Activated CD4-positive, alpha-beta T cell treated with anti-CD3 and anti-CD28 coated beads, Interleukin-2, amount 10 ng/mL, durations not matched to agents 24 days and 14 days (primary cell): ENCODE results near the gene RGS12. TPM values are rescaled to one million over a fixed set of nuclear protein-coding genes. Genes with fewer than 3 reads are reported as not detected.
"Not testable (repeated sequence)": the region's sequence is repeated elsewhere in the genome, so short reads cannot be mapped to it uniquely, and the experiment has no call there.

ENCODE experiments used
- DNase-seq: peaks from one replicate; pipeline ENCODE4 v3.0.0; 2022
- H3K27ac Mint-ChIP-seq: one replicate; pipeline ENCODE4 v1.8.0; 2022; ENCODE audit warnings: mild to moderate bottlenecking, mixed read lengths
- H3K27me3 Mint-ChIP-seq: one replicate; pipeline ENCODE4 v1.8.0; 2022; ENCODE audit warnings: mixed read lengths
- H3K36me3 Mint-ChIP-seq: one replicate; pipeline ENCODE4 v1.8.0; 2022; ENCODE audit warnings: low read depth, mild to moderate bottlenecking, mixed read lengths
- H3K4me1 Mint-ChIP-seq: one replicate; pipeline ENCODE4 v1.8.0; 2021; ENCODE audit warnings: mixed read lengths
- H3K4me3 Mint-ChIP-seq: one replicate; pipeline ENCODE4 v1.8.0; 2022; ENCODE audit warnings: mild to moderate bottlenecking, moderate library complexity, mixed read lengths
- H3K9me3 Mint-ChIP-seq: one replicate; pipeline ENCODE4 v1.8.0; 2021; ENCODE audit warnings: mixed read lengths
- intact Hi-C: fragments of 100-400 bp; cut with micrococcal nuclease; formaldehyde crosslinking; loops from one replicate; pipeline ENCODE4 v1.15.1; 2023
- total RNA-seq: library from RNA; stranded (reverse); gene quantifications from 2 replicates; pipeline ENCODE4 v1.2.3, GENCODE V29; 2022

The RGS12 gene
- total RNA-seq, 1 donor from 2014 or later: 3.3 TPM

- Mint-ChIP-seq H3K27ac (no peak overlapping the region), H3K9me3 (no peaks in the 10 kb centered on the region), H3K4me1 (peaks cover 13% of the 10 kb centered on the region), H3K4me3 (peak overlapping the region; percentile 69), H3K27me3 (peaks cover 70% of the 10 kb centered on the region), H3K36me3 (no peaks in the 10 kb centered on the region)
- no peak for DNase-seq
- intact Hi-C loops: loop anchor here (2.0 to 10.0 kb wide), 3 partner anchors 91 to 239 kb away; partner anchors contain the start of gene LRPAP1
Observed at GRCh38 chr4:3293401-3294391, 875 bp downstream of the RGS12 start.

GRCh38 chr4:3294401-3295241, 1.8 kb downstream of the RGS12 start:
- no peak overlapping the region for H3K4me3 Mint-ChIP-seq
- peaks cover 13% of the 10 kb centered on the region for H3K4me1 Mint-ChIP-seq
- no peaks in the 10 kb centered on the region for H3K9me3 Mint-ChIP-seq
- intact Hi-C loops: loop anchor here (5.0 to 10.0 kb wide), 2 partner anchors 190 to 238 kb away; partner anchors contain the start of gene LRPAP1
- no peak overlapping the region for H3K27ac Mint-ChIP-seq
- peaks cover 72% of the 10 kb centered on the region for H3K27me3 Mint-ChIP-seq
- no peak for DNase-seq
- no peaks in the 10 kb centered on the region for H3K36me3 Mint-ChIP-seq

GRCh38 chr4:3295837-3296624, 3.2 kb downstream of the RGS12 start:
- H3K4me1 Mint-ChIP-seq: peaks cover 14% of the 10 kb centered on the region
- H3K4me3 Mint-ChIP-seq: no peak overlapping the region
- no peak for DNase-seq
- intact Hi-C loops: loop anchor here (10.0 kb wide), 1 partner anchor 191 kb away; no protein-coding TSS in a partner anchor
- H3K9me3 Mint-ChIP-seq: no peaks in the 10 kb centered on the region
- H3K36me3 Mint-ChIP-seq: no peaks in the 10 kb centered on the region
- no peak overlapping the region for H3K27ac Mint-ChIP-seq
- H3K27me3 Mint-ChIP-seq: peaks cover 63% of the 10 kb centered on the region

GRCh38 chr4:3296651-3297050, 3.8 kb downstream of the RGS12 start:
- no peaks in the 10 kb centered on the region for H3K36me3 Mint-ChIP-seq
- H3K27me3 Mint-ChIP-seq: peaks cover 62% of the 10 kb centered on the region
- no peak overlapping the region for H3K27ac Mint-ChIP-seq
- H3K4me1 Mint-ChIP-seq: peaks cover 15% of the 10 kb centered on the region
- H3K4me3 Mint-ChIP-seq: no peak overlapping the region
- no peaks in the 10 kb centered on the region for H3K9me3 Mint-ChIP-seq
- DNase-seq: no peak
- intact Hi-C loops: loop anchor here (10.0 kb wide), 1 partner anchor 192 kb away; no protein-coding TSS in a partner anchor

- Mint-ChIP-seq H3K9me3 (no peaks in the 10 kb centered on the region), H3K36me3 (no peaks in the 10 kb centered on the region), H3K4me3 (no peak overlapping the region), H3K4me1 (peaks cover 16% of the 10 kb centered on the region), H3K27me3 (peaks cover 61% of the 10 kb centered on the region), H3K27ac (no peak overlapping the region)
- intact Hi-C loops: loop anchor here (10.0 kb wide), 1 partner anchor 192 kb away; no protein-coding TSS in a partner anchor
- DNase-seq: no peak
Observed at GRCh38 chr4:3297066-3297859, 4.4 kb downstream of the RGS12 start.

- no peak overlapping the region for H3K27ac Mint-ChIP-seq
- peaks cover 53% of the 10 kb centered on the region for H3K27me3 Mint-ChIP-seq
- intact Hi-C loops: loop anchor here (10.0 kb wide), 1 partner anchor 195 kb away; no protein-coding TSS in a partner anchor
- H3K4me3 Mint-ChIP-seq: no peak overlapping the region
- DNase-seq: no peak
- no peaks in the 10 kb centered on the region for H3K36me3 Mint-ChIP-seq
- H3K4me1 Mint-ChIP-seq: peaks cover 26% of the 10 kb centered on the region
- no peaks in the 10 kb centered on the region for H3K9me3 Mint-ChIP-seq
Observed at GRCh38 chr4:3299122-3299975, 6.5 kb downstream of the RGS12 start.

- Mint-ChIP-seq H3K9me3 (no peaks in the 10 kb centered on the region), H3K36me3 (no peaks in the 10 kb centered on the region), H3K27ac (no peak overlapping the region), H3K4me1 (peaks cover 26% of the 10 kb centered on the region), H3K4me3 (no peak overlapping the region), H3K27me3 (peaks cover 47% of the 10 kb centered on the region)
- intact Hi-C loops: loop anchor here (10.0 kb wide), 1 partner anchor 195 kb away; no protein-coding TSS in a partner anchor
- DNase-seq: no peak
Observed at GRCh38 chr4:3299976-3300671, 7.3 kb downstream of the RGS12 start.

GRCh38 chr4:3300882-3301281, 8.1 kb downstream of the RGS12 start:
- H3K9me3 Mint-ChIP-seq, H3K27ac Mint-ChIP-seq, intact Hi-C loops, H3K36me3 Mint-ChIP-seq, DNase-seq, H3K4me3 Mint-ChIP-seq: not testable (repeated sequence)
- H3K4me1 Mint-ChIP-seq: peaks cover 34% of the 10 kb centered on the region
- peaks cover 43% of the 10 kb centered on the region for H3K27me3 Mint-ChIP-seq

- Mint-ChIP-seq H3K27ac (no peak overlapping the region), H3K9me3 (no peaks in the 10 kb centered on the region), H3K4me1 (peaks cover 34% of the 10 kb centered on the region), H3K36me3 (no peaks in the 10 kb centered on the region), H3K4me3 (peak overlapping the region; percentile 54), H3K27me3 (peaks cover 38% of the 10 kb centered on the region)
- no peak for DNase-seq
- intact Hi-C loops: no loop called here
Observed at GRCh38 chr4:3301450-3302172, 8.8 kb downstream of the RGS12 start.

- Mint-ChIP-seq H3K36me3 (no peaks in the 10 kb centered on the region), H3K27me3 (peaks cover 32% of the 10 kb centered on the region), H3K4me3 (peak overlapping the region; percentile 82), H3K27ac (peak overlapping the region; percentile 42), H3K9me3 (no peaks in the 10 kb centered on the region), H3K4me1 (peaks cover 34% of the 10 kb centered on the region)
- peak; percentile 93 for DNase-seq
- intact Hi-C loops: no loop called here
Observed at GRCh38 chr4:3302173-3302785, 9.5 kb downstream of the RGS12 start.
